Stimulated activated CD8-positive, alpha-beta memory T cell treated with anti-CD3 and anti-CD28 coated beads, Interleukin-12 subunit alpha, Interleukin-12 subunit beta, amount 100 ng/mL, for 1 hour (primary cell): Measurements from ENCODE around the gene KRTAP4-1.
"Not testable (repeated sequence)": the region's sequence is repeated elsewhere in the genome, so short reads cannot be mapped to it uniquely, and the experiment has no call there.

Source experiments
- DNase-seq: peaks from one replicate; pipeline ENCODE4 v3.0.0-alpha.2; 2020; ENCODE audit warnings: low read depth

Gene KRTAP4-1

GRCh38 chr17:41184480-41184961 lies at the start of gene KRTAP4-1:
TSS of gene KRTAP4-1 (minus strand) at chr17:41184911. CDS start at chr17:41184854, 57 bp downstream.
- DNase-seq = no peak

DNA sequence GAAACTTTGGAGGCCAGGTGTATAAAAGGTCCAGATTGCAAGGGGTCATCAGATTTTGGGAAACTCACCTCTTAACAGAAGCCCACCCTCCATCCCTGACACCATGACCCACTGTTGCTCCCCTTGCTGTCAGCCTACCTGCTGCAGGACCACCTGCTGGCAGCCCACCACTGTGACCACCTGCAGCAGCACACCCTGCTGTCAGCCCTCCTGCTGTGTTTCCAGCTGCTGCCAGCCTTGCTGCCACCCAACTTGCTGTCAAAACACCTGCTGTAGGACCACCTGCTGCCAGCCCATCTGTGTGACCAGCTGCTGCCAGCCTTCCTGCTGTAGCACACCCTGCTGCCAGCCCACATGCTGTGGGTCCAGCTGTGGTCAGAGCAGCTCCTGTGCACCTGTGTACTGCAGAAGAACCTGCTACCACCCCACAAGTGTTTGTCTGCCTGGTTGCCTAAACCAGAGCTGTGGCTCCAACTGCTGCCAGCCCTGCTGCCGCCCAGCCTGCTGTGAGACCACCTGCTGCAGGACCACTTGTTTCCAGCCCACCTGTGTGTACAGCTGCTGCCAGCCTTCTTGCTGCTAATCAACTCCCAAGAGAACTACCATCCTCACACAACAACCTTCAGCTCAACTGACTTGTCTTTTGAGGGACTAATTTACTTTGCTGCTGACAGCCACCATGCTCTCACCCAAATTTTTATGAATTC lies 47.8 kb upstream of the KRTAP4-1 start, which contains the start of gene KRTAP9-3:
Gene KRTAP9-3 (plus strand): TSS at position 51 of the 707 bp plus-strand sequence. CDS start 53 bp downstream, at position 104.
- DNase-seq = not testable (repeated sequence)

DNA sequence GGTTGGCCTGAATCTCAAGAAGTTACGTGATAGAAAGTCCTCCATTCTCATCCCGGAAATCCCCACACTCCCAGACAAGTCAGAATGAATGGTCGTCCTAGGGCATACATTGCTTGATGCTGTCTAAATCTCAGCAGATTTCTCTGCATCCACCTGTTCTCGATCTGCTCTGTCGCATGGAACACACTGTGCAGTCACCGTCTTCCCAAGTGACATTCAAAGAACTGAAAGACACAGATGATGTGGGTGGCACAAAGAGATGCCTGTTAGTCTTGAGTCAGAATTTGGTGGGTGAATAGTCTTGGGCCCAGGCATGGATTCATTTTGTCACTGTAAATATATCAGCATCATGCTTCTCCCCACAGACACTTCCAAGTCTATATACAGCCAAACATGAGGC lies 47.0 kb upstream of the KRTAP4-1 start:
- no peak for DNase-seq

- DNase-seq = no peak
These were observed 45.4 kb upstream of the KRTAP4-1 start for GRCh38 chr17:41230094-41230493.

DNA sequence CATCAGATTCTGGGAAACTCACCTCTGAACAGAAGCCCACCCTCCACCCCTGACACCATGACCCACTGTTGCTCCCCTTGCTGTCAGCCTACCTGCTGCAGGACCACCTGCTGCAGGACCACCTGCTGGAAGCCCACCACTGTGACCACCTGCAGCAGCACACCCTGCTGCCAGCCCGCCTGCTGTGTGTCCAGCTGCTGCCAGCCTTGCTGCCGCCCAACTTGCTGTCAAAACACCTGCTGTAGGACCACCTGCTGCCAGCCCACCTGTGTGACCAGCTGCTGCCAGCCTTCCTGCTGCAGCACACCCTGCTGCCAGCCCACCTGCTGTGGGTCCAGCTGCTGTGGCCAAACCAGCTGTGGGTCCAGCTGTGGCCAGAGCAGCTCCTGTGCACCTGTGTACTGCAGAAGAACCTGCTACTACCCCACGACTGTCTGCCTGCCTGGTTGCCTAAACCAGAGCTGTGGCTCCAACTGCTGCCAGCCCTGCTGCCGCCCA lies 41.9 kb upstream of the KRTAP4-1 start, which contains the start of gene KRTAP9-2:
Gene KRTAP9-2 (plus strand): TSS at position 51 of the 498 bp plus-strand sequence. CDS start 7 bp downstream, at position 58.
- DNase-seq = not testable (repeated sequence)

GRCh38 chr17:41226051-41226450 lies 41.3 kb upstream of the KRTAP4-1 start:
- DNase-seq = no peak

GRCh38 chr17:41223821-41224220 lies 39.1 kb upstream of the KRTAP4-1 start:
- DNase-seq = no peak

DNA sequence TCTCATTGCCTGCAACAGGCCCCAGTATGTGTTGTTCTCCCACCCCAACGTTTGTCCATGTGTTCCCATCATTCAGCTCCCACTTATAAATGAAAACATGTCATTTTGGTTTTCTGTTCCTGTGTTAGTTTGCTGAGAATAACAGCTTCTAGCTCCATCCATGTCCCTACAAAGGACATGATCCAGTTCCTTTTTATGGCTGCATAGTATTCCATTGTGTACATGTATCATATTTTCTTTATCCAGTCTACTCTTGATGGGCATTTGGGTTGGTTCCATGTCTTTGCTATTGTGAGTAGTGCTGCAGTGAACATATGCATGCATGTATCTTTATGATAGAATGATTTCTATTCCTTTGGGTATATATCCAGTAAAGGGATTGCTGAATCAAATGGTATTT lies 31.0 kb upstream of the KRTAP4-1 start:
- DNase-seq = no peak

DNA sequence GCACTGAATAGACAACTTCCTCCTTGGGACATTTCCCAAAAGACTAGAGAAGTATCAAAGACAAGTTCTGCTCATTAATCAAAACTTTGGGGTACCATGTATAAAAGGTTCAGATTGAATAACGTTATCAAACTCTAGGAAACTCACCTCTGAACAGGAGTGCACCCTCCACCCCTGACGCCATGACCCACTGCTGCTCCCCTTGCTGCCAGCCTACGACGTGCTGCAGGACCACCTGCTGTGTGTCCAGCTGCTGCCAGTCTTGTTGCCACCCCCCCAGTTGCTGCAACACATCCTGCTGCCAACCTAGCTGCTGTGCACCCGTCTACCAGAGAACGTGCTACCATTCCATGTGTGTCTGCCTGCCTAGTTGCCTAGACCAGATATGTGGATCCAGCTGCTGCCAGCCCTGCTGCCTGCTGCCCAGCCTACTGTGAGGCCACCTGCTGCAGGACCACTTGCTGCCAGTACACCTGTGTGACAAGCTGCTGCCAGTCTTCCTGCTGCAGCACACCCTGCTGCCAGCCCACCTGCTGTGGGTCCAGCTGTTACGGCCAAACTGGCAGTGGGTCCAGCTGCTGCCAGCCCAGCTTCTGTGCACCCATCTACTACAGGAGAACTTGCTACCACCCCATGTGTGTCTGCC lies 27.9 kb upstream of the KRTAP4-1 start:
- DNase-seq = no peak

- no peak for DNase-seq
These were observed 27.2 kb upstream of the KRTAP4-1 start for GRCh38 chr17:41211845-41212466.

GRCh38 chr17:41199421-41200078 lies 14.8 kb upstream of the KRTAP4-1 start:
- no peak for DNase-seq

DNA sequence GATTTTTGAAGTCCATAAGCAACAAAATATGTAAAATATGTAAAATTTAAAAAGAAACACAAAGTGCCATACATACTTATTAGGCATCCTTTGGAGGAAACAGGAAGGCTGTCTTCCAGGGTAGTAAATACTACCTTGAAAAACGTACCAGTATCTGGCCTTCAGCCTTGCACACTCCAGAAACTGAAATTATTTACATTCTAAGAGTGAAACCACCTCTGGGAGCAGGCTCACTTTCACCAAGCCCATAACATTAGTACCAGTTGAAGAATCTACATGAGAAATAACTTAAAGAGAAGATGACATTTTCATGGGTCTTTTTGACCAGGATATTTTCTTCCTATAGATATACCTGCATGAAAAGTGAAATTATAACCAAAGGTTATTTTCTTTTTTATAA lies 11.4 kb upstream of the KRTAP4-1 start:
- no peak for DNase-seq

DNA sequence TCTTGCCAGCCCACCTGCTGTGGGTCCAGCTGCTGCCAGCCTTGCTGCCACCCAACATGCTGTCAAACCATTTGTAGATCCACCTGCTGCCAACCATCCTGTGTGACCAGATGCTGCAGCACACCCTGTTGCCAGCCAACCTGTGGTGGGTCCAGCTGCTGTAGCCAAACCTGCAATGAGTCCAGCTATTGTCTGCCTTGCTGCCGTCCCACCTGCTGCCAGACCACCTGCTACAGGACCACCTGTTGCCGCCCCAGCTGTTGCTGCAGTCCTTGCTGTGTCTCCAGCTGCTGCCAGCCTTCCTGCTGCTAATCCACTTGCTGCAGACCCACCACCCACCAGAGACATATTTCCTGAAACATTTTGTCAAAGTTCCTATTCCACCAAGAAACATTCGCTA lies 5.6 kb upstream of the KRTAP4-1 start:
- DNase-seq = no peak

DNA sequence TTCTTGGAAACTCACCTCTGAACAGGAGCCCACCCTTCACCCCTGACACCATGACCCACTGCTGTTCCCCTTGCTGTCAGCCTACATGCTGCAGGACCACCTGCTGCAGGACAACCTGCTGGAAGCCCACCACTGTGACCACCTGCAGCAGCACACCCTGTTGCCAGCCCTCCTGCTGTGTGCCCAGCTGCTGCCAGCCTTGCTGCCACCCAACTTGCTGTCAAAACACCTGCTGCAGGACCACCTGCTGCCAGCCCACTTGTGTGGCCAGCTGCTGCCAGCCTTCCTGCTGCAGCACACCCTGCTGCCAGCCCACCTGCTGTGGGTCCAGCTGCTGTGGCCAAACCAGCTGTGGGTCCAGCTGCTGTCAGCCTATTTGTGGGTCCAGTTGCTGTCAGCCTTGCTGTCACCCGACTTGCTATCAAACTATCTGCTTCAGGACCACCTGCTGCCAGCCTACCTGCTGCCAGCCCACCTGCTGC lies 5.2 kb upstream of the KRTAP4-1 start, which contains the start of gene KRTAP9-1:
Gene KRTAP9-1 (plus strand): TSS at position 51 of the 482 bp plus-strand sequence. CDS start 0 bp downstream, at position 51.
- DNase-seq = not testable (repeated sequence)

DNA sequence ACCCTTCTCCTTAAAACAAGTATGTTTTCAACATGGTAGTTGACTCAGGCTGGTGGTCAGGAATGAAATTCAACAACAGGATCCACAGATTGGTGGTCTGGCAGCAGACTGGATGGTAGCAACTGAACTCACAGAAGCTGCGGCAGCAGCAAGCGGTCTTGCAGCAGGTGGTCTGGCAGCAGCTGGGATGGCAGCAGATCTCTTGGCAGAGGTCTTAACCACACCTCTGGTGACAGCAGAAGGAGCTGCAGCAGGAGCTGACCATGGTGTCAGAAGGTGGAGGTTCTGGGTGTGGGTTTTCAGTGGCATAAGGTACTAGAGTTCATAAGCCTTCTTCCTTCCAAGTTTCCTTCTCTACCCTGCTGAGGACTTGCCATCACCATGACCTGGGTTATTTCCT lies 2.2 kb upstream of the KRTAP4-1 start:
- no peak for DNase-seq

DNA sequence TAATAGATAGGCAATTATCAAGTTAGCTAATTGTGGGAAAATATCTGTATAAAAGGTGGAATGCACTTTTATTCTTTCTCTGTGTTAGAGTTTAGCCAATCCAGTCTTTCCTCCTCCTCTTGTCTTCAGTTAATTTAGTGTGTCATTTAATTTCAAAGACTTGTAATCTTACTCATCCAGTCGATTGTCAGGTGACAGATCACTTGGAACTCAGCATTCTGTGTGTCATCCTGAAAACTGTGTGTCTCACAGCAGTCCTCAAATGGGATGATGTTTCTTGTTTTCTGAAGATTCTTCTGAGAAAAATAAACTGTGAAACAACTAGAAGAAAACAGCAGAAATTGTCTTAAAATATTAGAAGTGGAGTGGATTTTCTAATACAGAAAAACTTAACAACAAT lies 290 bp upstream of the KRTAP4-1 start:
- DNase-seq = no peak

DNA sequence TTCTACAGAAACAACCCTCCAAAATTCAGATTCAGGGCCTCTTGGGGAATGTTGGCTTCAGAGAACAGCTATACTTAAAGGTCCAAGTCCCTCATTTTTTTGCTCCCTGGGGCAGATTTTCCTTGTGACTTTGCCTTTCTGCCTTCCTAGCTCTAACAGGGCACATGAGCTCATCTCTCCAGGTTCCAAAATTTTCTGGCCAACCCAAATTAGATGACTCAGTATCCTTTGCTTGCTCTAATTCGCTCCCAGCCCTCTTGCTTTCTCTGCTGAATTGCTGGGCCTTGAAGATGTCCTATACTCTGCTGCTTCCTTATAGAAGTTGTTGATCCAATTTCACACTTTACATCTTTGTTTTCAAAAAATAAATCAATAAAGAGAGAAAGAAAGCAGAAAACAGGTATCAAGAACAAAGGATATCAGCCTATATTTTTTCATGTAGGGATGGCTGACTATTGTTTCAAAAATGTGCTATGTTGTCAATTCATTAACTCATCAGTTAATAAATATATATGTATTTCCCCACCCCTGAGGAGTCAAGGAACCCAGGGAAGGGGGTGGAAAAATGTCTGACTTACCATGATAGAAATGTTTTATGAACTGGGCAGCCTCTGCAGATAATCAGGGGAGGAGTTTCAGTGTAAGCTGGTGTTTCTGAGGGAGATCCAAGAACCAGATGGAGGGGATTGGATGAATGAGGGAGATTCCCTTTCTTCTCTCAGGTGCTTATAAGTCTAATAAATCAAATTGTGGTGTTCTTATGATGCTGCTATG lies 5.7 kb downstream of the KRTAP4-1 start:
- no peak for DNase-seq

DNA sequence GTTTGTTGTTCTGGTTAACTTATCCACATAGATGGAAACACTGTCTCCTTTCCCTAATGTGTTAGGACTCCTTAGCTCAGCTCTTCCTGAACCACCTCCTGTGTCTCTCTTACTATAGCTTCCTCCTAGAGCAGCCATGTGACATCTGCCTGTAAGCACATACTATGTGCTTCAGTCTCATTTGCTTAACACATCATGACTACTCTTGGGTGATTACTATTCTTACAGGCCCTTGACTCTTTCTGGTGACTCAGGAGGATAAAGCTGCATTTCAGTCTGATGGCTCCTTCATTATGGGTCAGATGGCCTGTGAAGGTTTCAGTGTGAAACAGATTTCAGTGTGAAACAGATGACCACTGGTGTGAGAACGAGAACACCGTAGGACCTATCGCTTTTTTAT lies 6.4 kb downstream of the KRTAP4-1 start:
- no peak for DNase-seq

DNA sequence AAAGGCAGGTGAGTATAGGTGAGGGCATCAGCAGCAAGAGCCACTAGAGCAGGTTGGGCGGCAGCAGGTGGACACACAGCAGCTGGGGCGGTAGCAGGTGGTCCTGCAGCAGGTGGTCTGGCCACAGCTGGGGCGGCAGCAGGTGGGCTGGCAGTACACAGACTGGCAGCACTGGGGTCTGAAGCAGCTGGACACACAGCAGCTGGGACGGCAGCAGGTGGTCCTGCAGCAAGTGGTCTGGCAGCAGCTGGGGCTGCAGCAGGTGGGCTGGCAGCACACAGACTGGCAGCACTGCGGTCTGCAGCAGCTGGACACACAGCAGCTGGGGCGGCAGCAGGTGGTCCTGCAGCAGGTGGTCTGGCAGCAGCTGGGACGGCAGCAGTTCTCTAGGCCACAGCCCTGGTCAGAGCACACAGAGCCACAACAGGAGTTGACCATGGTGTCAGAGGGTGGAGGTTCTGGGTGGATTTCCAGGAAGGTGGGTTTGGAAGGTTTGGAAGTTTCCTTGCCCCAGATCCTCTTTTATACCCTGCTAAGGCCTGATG lies 6.9 kb downstream of the KRTAP4-1 start, which contains the start of gene KRTAP4-2:
Gene KRTAP4-2 (minus strand): TSS at position 495 of the 545 bp plus-strand sequence. CDS start 57 bp downstream, at position 438.
- no peak for DNase-seq

GRCh38 chr17:41176744-41177387 lies 7.8 kb downstream of the KRTAP4-1 start:
- no peak for DNase-seq
